ENCODE data around the gene HS1BP3.

Gene HS1BP3

GRCh38 chr2:20674974-20675679 is 24.2 kb upstream of the HS1BP3 start:
- DNase-seq = no peak

DNA sequence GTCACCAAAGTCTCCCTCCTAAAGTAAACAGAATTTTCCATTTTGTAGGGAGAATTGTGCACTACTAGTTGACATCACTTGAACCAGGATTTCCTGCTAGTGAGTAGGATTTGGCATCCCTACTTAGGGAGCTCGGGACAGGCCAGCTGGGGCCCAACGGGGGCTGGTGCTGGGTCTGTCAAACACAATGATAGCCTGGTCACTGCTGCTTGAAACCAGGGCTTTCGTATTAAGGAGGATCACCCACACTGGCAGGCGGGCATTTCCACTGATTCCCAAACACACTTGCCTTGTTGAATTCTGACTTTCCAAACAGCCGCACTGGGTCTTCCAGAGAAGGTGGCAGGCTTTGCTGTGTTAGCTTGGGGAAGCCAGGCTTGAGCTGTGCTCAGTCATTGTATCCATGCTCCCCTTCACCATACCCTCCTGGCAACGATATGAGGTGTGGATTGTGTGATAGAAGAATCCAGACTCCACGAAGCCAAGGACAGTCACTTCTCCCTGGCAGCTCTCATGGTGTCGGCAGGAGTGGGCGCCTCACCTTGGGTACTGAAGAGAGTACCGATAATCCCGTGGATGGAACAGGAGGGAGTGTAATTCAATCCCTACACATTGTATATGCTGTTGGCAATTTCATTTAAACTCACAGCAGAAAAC is 23.5 kb upstream of the HS1BP3 start:
- no peak for DNase-seq

GRCh38 chr2:20673686-20674308 is 22.9 kb upstream of the HS1BP3 start:
- no peak for DNase-seq

- DNase-seq = no peak
These were observed 21.5 kb upstream of the HS1BP3 start for GRCh38 chr2:20672201-20672951.

- DNase-seq = no peak
These were observed 20.8 kb upstream of the HS1BP3 start for GRCh38 chr2:20671736-20672080.

DNA sequence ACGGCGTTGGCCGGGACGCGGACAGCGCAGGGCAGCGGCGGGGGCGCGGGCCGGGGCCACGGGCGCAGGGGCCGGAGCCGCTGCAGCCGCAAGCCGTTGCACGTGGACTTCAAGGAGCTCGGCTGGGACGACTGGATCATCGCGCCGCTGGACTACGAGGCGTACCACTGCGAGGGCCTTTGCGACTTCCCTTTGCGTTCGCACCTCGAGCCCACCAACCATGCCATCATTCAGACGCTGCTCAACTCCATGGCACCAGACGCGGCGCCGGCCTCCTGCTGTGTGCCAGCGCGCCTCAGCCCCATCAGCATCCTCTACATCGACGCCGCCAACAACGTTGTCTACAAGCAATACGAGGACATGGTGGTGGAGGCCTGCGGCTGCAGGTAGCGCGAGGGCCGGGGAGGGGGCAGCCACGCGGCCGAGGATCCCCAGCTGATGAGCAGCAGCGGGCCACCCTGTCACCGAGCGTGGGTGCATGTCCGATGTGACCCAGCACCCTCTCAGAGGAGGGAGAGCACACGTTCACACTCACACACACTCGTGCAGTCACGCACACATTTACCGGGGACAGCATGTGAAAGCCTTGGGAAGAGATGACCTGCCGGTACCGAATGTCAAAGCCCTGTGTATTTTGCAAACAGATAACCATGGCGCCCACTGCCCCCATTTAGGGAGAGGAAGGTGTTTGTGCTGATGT is 20.3 kb upstream of the HS1BP3 start:
- no peak for DNase-seq

GRCh38 chr2:20670315-20671035 is 19.6 kb upstream of the HS1BP3 start:
- no peak for DNase-seq

DNA sequence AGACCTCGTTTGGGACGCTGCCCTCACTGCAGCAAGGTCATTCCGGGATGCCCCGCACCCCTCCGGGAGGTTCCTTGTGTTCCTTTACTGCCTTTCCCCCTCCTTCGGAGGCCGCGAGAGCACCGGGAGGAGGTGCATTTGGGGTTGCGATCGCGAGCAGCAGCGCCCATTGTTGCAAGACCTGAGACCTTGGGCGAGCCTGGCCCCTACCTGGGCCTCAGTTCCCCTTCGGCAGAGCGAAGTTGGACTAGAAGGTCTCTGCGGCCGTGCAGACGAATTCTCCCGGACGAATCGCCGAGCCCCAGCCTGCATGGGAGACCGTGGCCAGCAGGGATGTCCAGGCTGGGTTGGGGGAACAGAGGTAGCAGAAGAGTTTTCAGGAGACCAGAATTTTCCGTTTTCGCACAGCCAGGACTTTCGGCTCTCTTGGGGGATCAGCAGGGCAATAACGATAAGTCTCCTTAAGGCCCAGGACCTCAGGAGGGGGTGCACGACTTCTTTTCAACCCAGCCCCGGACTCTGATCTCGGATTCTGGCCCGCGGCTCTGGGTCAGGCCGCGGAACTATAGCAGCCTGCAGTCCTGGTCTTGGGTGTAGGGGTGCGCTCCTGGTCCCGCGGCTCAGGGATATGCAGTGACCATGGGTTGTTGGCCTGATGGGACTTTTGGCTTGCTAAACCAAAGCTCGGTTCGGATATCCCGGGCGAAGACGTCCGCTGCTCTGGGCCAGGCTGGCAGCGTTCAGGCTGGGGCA is 18.8 kb upstream of the HS1BP3 start:
- DNase-seq = no peak

- no peak for DNase-seq
These were observed 18.1 kb upstream of the HS1BP3 start for GRCh38 chr2:20668871-20669475.

GRCh38 chr2:20668451-20668850 is 17.6 kb upstream of the HS1BP3 start:
- DNase-seq = no peak

DNA sequence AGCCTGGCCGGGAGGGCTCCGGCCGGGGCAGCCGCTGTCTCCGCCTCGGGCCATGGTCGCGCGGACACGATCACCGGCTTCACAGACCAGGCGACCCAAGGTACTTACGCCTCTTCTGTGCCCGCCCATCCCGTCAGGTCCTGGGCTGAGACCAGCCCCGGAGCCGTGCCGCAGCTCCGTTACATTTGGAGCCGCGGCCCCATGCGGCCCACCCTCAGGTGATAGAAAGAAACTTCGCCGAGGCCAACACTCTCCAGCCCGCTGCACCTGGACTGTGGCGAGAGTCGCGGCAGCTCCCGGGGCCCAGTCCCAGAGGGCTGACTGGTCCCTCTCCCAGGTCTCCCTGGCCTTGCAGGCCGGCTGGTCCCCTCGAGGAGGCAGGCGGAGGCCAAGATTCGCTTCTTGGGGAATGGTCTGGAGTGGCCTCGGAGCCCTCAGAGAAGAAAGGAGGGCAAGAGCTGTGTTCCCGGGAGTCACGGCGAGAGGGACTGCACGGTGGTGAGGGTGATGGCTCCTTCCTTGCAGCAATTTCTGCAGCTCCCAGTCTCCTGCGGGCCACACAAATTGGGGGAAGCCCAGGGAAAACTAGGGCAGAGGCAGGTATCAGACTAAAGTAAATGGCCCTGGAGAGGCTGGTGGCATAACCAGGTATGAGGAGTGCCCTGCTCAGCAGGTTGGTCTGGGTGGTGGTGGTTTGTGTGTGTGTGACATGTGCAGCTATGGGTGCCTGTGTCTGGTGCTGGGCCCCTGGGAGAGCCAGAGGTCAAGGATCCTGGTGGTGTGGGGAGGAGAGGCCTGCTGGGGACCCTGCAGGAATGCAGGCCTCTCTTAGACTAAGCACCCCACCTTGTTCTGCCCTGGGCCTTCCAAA is 16.9 kb upstream of the HS1BP3 start:
- no peak for DNase-seq

DNA sequence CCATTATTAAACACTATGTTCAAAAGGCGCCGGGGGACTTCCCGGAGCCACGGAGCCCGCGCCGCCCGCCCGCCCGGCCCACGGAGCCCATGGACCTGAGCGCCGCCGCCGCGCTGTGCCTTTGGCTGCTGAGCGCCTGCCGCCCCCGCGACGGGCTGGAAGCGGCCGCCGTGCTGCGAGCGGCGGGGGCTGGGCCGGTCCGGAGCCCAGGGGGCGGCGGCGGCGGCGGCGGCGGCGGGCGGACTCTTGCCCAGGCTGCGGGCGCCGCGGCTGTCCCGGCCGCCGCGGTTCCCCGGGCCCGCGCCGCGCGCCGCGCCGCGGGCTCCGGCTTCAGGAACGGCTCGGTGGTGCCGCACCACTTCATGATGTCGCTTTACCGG is 16.2 kb upstream of the HS1BP3 start:
- DNase-seq = no peak

GRCh38 chr2:20666304-20667150 is 15.6 kb upstream of the HS1BP3 start, which contains the start of gene GDF7:
Gene GDF7, plus strand, starts transcription at chr2:20667144. Its CDS starts 96 bp downstream, at chr2:20667240.
- no peak for DNase-seq

DNA sequence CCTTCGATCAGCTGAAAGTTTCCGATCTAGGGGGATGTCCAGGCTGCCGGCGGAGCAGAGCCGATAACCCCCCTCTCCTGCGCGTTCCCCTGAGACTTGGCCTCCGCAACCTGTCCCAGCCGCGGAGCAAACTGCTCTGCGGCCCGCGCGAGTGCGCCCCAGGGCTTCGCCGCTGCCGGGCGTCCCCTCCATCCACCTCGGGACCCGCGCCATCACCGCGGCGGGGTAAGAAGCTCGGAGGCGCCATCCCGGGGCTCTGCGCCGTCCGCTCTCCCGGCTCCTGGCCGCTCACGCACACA is 15.1 kb upstream of the HS1BP3 start:
- no peak for DNase-seq

DNA sequence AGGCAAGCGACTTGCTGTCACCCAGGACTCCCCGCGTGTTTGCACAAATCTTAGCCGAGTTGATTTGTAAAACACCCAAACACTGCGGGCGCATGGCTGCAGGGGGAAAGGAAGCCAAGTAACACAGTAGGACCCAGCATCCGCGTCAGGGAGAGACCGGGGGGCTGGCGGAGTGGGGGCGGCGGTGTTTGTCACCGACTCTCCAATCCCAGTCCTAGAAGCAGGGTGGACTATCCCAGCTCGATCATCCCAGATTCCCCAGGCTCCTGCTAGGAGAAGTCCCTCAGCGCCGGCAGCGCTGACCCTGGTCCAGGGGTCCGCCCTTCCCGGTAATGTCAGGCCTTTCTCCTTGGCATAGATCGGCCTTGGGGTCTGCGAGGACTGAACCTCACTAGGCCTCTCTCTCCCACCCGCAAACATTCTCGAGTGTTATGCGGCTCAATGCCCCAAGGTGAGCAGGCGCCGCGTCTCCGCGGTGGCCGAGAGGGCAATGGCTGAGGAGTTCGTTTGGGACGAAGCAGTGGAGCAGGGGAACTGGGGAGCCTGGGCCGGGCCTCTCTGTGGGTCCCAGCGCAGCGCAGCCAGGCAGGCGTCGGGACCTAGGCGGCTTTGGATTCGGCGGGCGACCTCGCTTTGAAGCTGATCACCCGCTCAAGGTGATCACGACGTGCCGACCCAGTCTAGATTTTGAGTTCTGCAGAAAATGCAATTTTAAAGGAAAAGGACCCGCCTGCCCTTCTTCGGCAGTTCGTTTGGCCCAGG is 14.5 kb upstream of the HS1BP3 start:
- no peak for DNase-seq

GRCh38 chr2:20664431-20665242 is 13.7 kb upstream of the HS1BP3 start:
- DNase-seq = no peak

DNA sequence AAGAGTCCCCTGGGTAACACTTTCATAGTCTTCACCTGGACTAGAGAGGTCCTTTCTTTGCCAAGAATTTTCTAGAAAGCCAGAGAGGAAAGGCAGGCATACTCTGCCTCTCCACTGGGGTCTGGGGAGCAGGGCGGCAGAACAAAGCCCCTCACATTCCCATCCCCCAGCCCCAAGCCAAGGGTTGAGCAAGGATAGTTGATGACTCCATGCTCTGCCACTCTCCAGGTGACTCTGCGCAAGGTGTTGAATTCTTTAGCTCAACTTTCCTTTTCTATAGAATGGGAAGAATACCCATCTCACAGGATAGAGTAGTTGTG is 13.1 kb upstream of the HS1BP3 start:
- no peak for DNase-seq
